B cell (primary cell): ENCODE measurements around the gene UCHL1. TPM values are rescaled to one million over a fixed set of nuclear protein-coding genes. Genes with fewer than 3 reads are reported as not detected.

Experiments used
- ATAC-seq: fragments of 200-7000 bp; cut with Tn5 transposase; one replicate; pipeline ENCODE4 v1.10.0; 2021; ENCODE audit warnings: low read depth, mild to moderate bottlenecking, moderate number of reproducible peaks, moderate library complexity
- CTCF ChIA-PET: fragments of 350-600 bp; sonication (Branson Sonifier 250); formaldehyde crosslinking; loops from one replicate; lab custom pipeline; 2021; ENCODE audit warnings: antibody characterized with exemption, inconsistent platforms; lab: Charles Lee
- POLR2A ChIA-PET: fragments of 350-600 bp; sonication (Branson Sonifier 250); formaldehyde crosslinking; loops from one replicate; lab custom pipeline; 2021; ENCODE audit warnings: antibody characterized with exemption; lab: Charles Lee
- DNase-seq: peaks from one replicate; pipeline ENCODE4 v3.0.0; 2013
- H2AFZ ChIP-seq: 2 replicates; pipeline ENCODE4 v1.6.1; 2012; ENCODE audit warnings: mild to moderate bottlenecking, low read depth, low read length; ENCODE audit not compliant: insufficient read depth, poor library complexity, severe bottlenecking
- H3K27ac ChIP-seq, 2 donors: 1 replicate in 1 of 2; 2 replicates in 1 of 2; pipeline ENCODE4 v1.5.1; 2012 to 2013; ENCODE audit warnings: low read length in 2 of 2, mild to moderate bottlenecking in 2 of 2, moderate library complexity in 1 of 2
- H3K27me3 ChIP-seq, 4 experiments: fragments of 200-600 bp in 1 of 4; sonication (generic) in 1 of 4; replicated peaks in 1 of 4; 1 replicate in 2 of 4; 2 replicates in 2 of 4; pipeline versions ENCODE4 v1.6.1 to v1.7.0; 2013 to 2016; ENCODE audit warnings: low read length in 3 of 4, mild to moderate bottlenecking in 2 of 4, mixed read lengths in 1 of 4, moderate library complexity in 1 of 4; ENCODE audit not compliant: insufficient read depth in 4 of 4, control insufficient read depth in 3 of 4; ENCODE audit errors: control extremely low read depth in 1 of 4
- H3K36me3 ChIP-seq, 2 experiments: replicated peaks in 1 of 2; 1 replicate in 1 of 2; 2 replicates in 1 of 2; pipeline versions ENCODE4 v1.6.1 to v1.7.1; 2013; ENCODE audit warnings: low read length in 1 of 2; ENCODE audit not compliant: insufficient read depth in 2 of 2, control insufficient read depth in 1 of 2; ENCODE audit errors: control extremely low read depth in 1 of 2, extremely low read depth in 1 of 2
- H3K4me1 ChIP-seq, 2 donors: fragments of 200-600 bp in 1 of 2; sonication (generic) in 1 of 2; 1 replicate in 1 of 2; 2 replicates in 1 of 2; pipeline versions ENCODE4 v1.5.1 to v1.6.1; 2013 to 2017; ENCODE audit warnings: low read length in 2 of 2; ENCODE audit not compliant: control insufficient read depth in 2 of 2, insufficient read depth in 2 of 2
- H3K4me2 ChIP-seq: replicated peaks from 2 replicates; pipeline ENCODE3; 2012; ENCODE audit warnings: mild to moderate bottlenecking, low read depth, low read length; ENCODE audit not compliant: poor library complexity, severe bottlenecking
- H3K4me3 ChIP-seq, 5 experiments: fragments of 200-600 bp in 1 of 5; sonication (generic) in 1 of 5; 1 replicate in 3 of 5; 2 replicates in 2 of 5; pipeline versions ENCODE4 v1.5.1 to v1.7.0; 2011 to 2016; ENCODE audit warnings: low read length in 4 of 5, mild to moderate bottlenecking in 4 of 5, low read depth in 2 of 5, control low read depth in 1 of 5, moderate library complexity in 1 of 5; ENCODE audit not compliant: insufficient read depth in 1 of 5; ENCODE audit errors: control extremely low read depth in 1 of 5, extremely low read depth in 1 of 5
- H3K79me2 ChIP-seq: fragments of 200-600 bp; sonication (generic); one replicate; pipeline ENCODE4 v1.6.0; 2016; ENCODE audit warnings: low read length; ENCODE audit not compliant: control insufficient read depth, insufficient read depth
- H3K9ac ChIP-seq: fragments of 200-600 bp; sonication (generic); 2 replicates; pipeline ENCODE4 v1.6.1; 2017; ENCODE audit warnings: mild to moderate bottlenecking, low read length, moderate library complexity
- H3K9me3 ChIP-seq, 3 donors: one replicate each; pipeline versions ENCODE4 v1.6.1 to v1.7.1; 2013; ENCODE audit warnings: low read length in 2 of 3; ENCODE audit not compliant: control insufficient read depth in 2 of 3, insufficient read depth in 1 of 3; ENCODE audit errors: control extremely low read depth in 1 of 3
- H4K20me1 ChIP-seq: 2 replicates; pipeline ENCODE4 v1.6.0; 2012; ENCODE audit warnings: mild to moderate bottlenecking, low read length; ENCODE audit not compliant: insufficient read depth, control insufficient read depth, poor library complexity, severe bottlenecking
- H3K27ac Mint-ChIP-seq: one replicate; pipeline ENCODE4 v1.8.0; 2021; ENCODE audit warnings: mixed read lengths
- H3K27me3 Mint-ChIP-seq: one replicate; pipeline ENCODE4 v1.8.0; 2021; ENCODE audit warnings: mixed read lengths
- H3K4me1 Mint-ChIP-seq: one replicate; pipeline ENCODE4 v1.8.0; 2021; ENCODE audit warnings: mixed read lengths
- H3K4me3 Mint-ChIP-seq: one replicate; pipeline ENCODE4 v1.8.0; 2021; ENCODE audit warnings: mixed read lengths
- H3K9me3 Mint-ChIP-seq: one replicate; pipeline ENCODE4 v1.8.0; 2022; ENCODE audit warnings: mixed read lengths; ENCODE audit not compliant: insufficient read depth
- EZH2 ChIP-seq: IDR thresholded peaks from 2 replicates; pipeline ENCODE4 v1.6.1; 2012; ENCODE audit warnings: borderline replicate concordance, low read depth, mild to moderate bottlenecking, moderate library complexity, low read length; ENCODE audit not compliant: insufficient read depth, poor library complexity, severe bottlenecking
- WGBS: methylation state at CpG from one replicate; pipeline ENCODE4 v1.1.5; 2013; ENCODE audit warnings: missing lambda C conversion rate; ENCODE audit not compliant: insufficient coverage; 5-methylcytosine and 5-hydroxymethylcytosine counted together
- intact Hi-C: fragments of 100-400 bp; cut with micrococcal nuclease; formaldehyde crosslinking; loops from one replicate; pipeline ENCODE4 v1.10.0; 2022
- polyA plus RNA-seq: library from polyadenylated mRNA; depleted of rRNA; stranded (reverse); fragments of >200 nt; gene quantifications from 2 replicates; pipeline ENCODE4 v1.2.3, GENCODE V29; 2012
- total RNA-seq, 2 donors: library from RNA; stranded (reverse); fragments of 120-200 nt in 1 of 2; gene quantifications; 1 replicate in 1 of 2; 2 replicates in 1 of 2; pipeline versions ENCODE4 v1.2.3 to v1.2.4, GENCODE V29; 2013 to 2022
- TF ChIP-seq, protein P1 (sequence below): fragments of 200-600 bp; IDR thresholded peaks from one replicate; pipeline ENCODE4 v1.8.0; 2022; ENCODE audit warnings: antibody characterized with exemption, mild to moderate bottlenecking

UCHL1 gene
- total and polyA plus RNA-seq, 2 donors (not counting 1 experiment from before 2014, with no cell fraction given), result 0.47 to 0.84 TPM

DNA sequence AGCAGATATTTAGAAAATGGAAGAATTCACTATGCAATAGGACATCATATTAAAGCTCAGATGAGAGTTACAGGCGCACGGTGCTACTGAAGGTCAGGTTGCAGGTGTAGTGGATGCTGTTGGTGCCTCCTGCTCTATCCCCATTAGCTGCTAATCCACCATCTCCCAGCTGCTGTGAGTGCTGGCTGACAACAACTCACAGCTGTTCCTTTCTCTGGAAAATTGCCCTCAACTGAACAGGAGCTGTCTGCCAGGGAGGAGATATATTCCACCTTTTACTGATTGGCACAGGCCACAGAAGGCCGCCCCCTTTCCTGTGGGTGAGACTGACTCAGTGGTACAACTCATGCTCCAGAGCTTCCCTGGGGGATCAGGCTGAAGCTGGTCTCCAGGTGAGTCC, 48.7 kb downstream of the UCHL1 start:
- ATAC-seq, result no peak
- intact Hi-C loops, result no loop called here
- CTCF ChIA-PET, result interaction anchor here (1.4 to 1.6 kb wide), 2 partner anchors 24 to 357 kb away, joined by 4 to 6 read pairs; no protein-coding TSS in a partner anchor
- POLR2A ChIA-PET, result no interaction called here
- no peaks in the 10 kb centered on the region for H4K20me1 ChIP-seq
- H3K4me3 Mint-ChIP-seq, result no peak overlapping the region
- H3K27me3 ChIP-seq, result peaks cover 0 to 2% (median 0%) of the 10 kb centered on the region in 4 experiments
- TF ChIP-seq, protein P1, sequence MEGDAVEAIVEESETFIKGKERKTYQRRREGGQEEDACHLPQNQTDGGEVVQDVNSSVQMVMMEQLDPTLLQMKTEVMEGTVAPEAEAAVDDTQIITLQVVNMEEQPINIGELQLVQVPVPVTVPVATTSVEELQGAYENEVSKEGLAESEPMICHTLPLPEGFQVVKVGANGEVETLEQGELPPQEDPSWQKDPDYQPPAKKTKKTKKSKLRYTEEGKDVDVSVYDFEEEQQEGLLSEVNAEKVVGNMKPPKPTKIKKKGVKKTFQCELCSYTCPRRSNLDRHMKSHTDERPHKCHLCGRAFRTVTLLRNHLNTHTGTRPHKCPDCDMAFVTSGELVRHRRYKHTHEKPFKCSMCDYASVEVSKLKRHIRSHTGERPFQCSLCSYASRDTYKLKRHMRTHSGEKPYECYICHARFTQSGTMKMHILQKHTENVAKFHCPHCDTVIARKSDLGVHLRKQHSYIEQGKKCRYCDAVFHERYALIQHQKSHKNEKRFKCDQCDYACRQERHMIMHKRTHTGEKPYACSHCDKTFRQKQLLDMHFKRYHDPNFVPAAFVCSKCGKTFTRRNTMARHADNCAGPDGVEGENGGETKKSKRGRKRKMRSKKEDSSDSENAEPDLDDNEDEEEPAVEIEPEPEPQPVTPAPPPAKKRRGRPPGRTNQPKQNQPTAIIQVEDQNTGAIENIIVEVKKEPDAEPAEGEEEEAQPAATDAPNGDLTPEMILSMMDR, result no peak
- no peak for TF ChIP-seq EZH2
- no peaks in the 10 kb centered on the region for H3K36me3 ChIP-seq
- H3K27me3 Mint-ChIP-seq, result peaks cover 21% of the 10 kb centered on the region
- H3K27ac ChIP-seq, result no peak overlapping the region
- H3K9me3 Mint-ChIP-seq, result no peaks in the 10 kb centered on the region
- no peaks in the 10 kb centered on the region for H3K4me1 ChIP-seq
- 100% methylated on average over 1 of the region's 3 CpGs for WGBS
- no peak overlapping the region for H2AFZ ChIP-seq
- H3K4me3 ChIP-seq, result no peak overlapping the region
- DNase-seq, result no peak
- no peak overlapping the region for H3K27ac Mint-ChIP-seq
- no peak overlapping the region for H3K4me2 ChIP-seq
- H3K9me3 ChIP-seq, result no peaks in the 10 kb centered on the region
- no peak overlapping the region for H3K9ac ChIP-seq
- H3K4me1 Mint-ChIP-seq, result no peaks in the 10 kb centered on the region
- H3K79me2 ChIP-seq, result no peaks in the 10 kb centered on the region

DNA sequence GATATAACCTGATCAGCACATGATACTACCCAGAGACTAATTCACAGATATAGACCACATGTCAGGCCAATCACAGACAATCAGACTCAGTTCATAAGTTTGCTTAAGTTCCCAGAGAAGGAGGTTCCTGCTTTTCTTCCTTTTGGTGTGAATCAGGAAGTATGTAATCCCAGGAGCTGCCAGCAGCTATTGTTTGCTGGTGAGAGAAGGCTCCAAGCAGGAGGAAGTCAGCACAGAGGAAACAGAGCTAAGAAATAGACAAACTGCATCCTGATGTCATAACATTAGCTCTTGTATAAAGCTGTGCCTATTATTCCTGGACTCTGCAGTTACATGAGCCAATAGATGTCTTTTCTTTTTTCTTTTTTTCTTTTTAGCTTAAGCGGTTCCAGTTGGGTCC, 50.9 kb downstream of the UCHL1 start:
- Histone ChIP-seq H3K27me3 (peaks cover 0 to 2% (median 0%) of the 10 kb centered on the region in 4 experiments), H3K4me2 (no peak overlapping the region), H3K9me3 (peaks cover 0 to 4% (median 0%) of the 10 kb centered on the region in 3 donors), H3K4me3 (no peak overlapping the region), H3K9ac (no peak overlapping the region), H3K36me3 (no peaks in the 10 kb centered on the region), H3K79me2 (no peaks in the 10 kb centered on the region), H2AFZ (no peak overlapping the region), H3K27ac (no peak overlapping the region), H4K20me1 (no peaks in the 10 kb centered on the region), H3K4me1 (no peaks in the 10 kb centered on the region)
- TF ChIP-seq EZH2, result no peak
- TF ChIP-seq, protein P1, result no peak
- H3K27ac Mint-ChIP-seq, result no peak overlapping the region
- DNase-seq (no peak), ATAC-seq (no peak)
- H3K4me3 Mint-ChIP-seq, result no peak overlapping the region
- peaks cover 25% of the 10 kb centered on the region for H3K27me3 Mint-ChIP-seq
- POLR2A ChIA-PET, result no interaction called here
- H3K4me1 Mint-ChIP-seq, result no peaks in the 10 kb centered on the region
- H3K9me3 Mint-ChIP-seq, result peaks cover 2% of the 10 kb centered on the region
- no CpG with 5 or more reads among the region's 1 CpG for WGBS
- intact Hi-C loops, result no loop called here
- CTCF ChIA-PET, result interaction anchor here (0.6 kb wide), 1 partner anchor 27 kb away, joined by 3 read pairs; no protein-coding TSS in a partner anchor
